Neural cell (in vitro differentiated cells): ENCODE results near the gene SLC8A1. TPM values are rescaled to one million over a fixed set of nuclear protein-coding genes. Genes with fewer than 3 reads are reported as not detected.

Source experiments
- H2AFZ ChIP-seq: fragments of 200-600, 300-800 bp; sonication (generic), shearing (Covaris generic); 2 replicates; pipeline ENCODE4 v1.6.0; 2014; ENCODE audit warnings: low read depth, mild to moderate bottlenecking, antibody characterized with exemption, low read length, moderate library complexity
- H3F3A ChIP-seq: fragments of 200-600 bp; shearing (Covaris generic); 2 replicates; pipeline ENCODE4 v1.6.1; 2016; ENCODE audit warnings: mild to moderate bottlenecking, moderate library complexity, mixed read lengths, antibody characterized with exemption, low read length; ENCODE audit not compliant: insufficient read depth, poor library complexity, severe bottlenecking
- H3K27ac ChIP-seq: fragments of 200-600, 300-800 bp; sonication (generic), shearing (Covaris generic); 2 replicates; pipeline ENCODE4 v1.5.1; 2014; ENCODE audit warnings: mild to moderate bottlenecking, low read length, moderate library complexity
- H3K27me3 ChIP-seq: fragments of 300-800, 200-600 bp; sonication (generic), shearing (Covaris generic); 2 replicates; pipeline ENCODE4 v1.6.0; 2014; ENCODE audit warnings: mild to moderate bottlenecking, low read depth, low read length, moderate library complexity; ENCODE audit not compliant: insufficient read depth
- H3K36me3 ChIP-seq: fragments of 300-800, 200-600 bp; sonication (generic), shearing (Covaris generic); 2 replicates; pipeline ENCODE4 v1.5.1; 2014; ENCODE audit warnings: mild to moderate bottlenecking, antibody characterized with exemption, low read length, moderate library complexity; ENCODE audit not compliant: insufficient read depth
- H3K4me2 ChIP-seq: fragments of 300-800, 200-600 bp; sonication (generic), shearing (Covaris generic); 2 replicates; pipeline ENCODE4 v1.6.0; 2014; ENCODE audit warnings: mild to moderate bottlenecking, low read length
- H3K4me3 ChIP-seq: fragments of 300-800, 200-600 bp; sonication (generic), shearing (Covaris generic); 2 replicates; pipeline ENCODE4 v1.5.1; 2014; ENCODE audit warnings: mild to moderate bottlenecking, low read length, moderate library complexity
- H3K79me2 ChIP-seq: fragments of 200-600 bp; shearing (Covaris generic); replicated peaks from 2 replicates; pipeline ENCODE4 v1.6.0; 2014; ENCODE audit warnings: mild to moderate bottlenecking, low read length, moderate library complexity; ENCODE audit not compliant: insufficient read depth
- H3K9ac ChIP-seq: fragments of 300-800, 200-600 bp; sonication (generic), shearing (Covaris generic); 2 replicates; pipeline ENCODE4 v1.6.1; 2016; ENCODE audit warnings: mild to moderate bottlenecking, low read length, mixed read lengths
- H3K9me2 ChIP-seq: fragments of 200-600 bp; shearing (Covaris generic); 2 replicates; pipeline ENCODE4 v1.6.1; 2016; ENCODE audit warnings: mild to moderate bottlenecking, low read length, mixed read lengths; ENCODE audit not compliant: insufficient read depth
- H3K9me3 ChIP-seq: fragments of 200-600, 300-800 bp; sonication (generic), shearing (Covaris generic); 2 replicates; pipeline ENCODE4 v1.6.1; 2016; ENCODE audit warnings: mild to moderate bottlenecking, mixed run types, low read length, moderate library complexity, mixed read lengths
- H4K20me1 ChIP-seq: fragments of 200-600 bp; shearing (Covaris generic); 2 replicates; pipeline ENCODE4 v1.6.1; 2016; ENCODE audit warnings: mild to moderate bottlenecking, mixed run types; ENCODE audit not compliant: insufficient read depth
- EP300 ChIP-seq: fragments of 450-650 bp; conservative IDR thresholded peaks from 2 replicates; pipeline ENCODE4 v1.6.1; 2014; ENCODE audit warnings: antibody characterized with exemption, mild to moderate bottlenecking, moderate library complexity; ENCODE audit not compliant: poor library complexity, severe bottlenecking
- EZH2 ChIP-seq: fragments of 200-600, 300-800 bp; shearing (Covaris generic), sonication (generic); IDR thresholded peaks from 2 replicates; pipeline ENCODE4 v1.6.1; 2014; ENCODE audit warnings: antibody characterized with exemption, low read length, borderline replicate concordance, mild to moderate bottlenecking; ENCODE audit not compliant: insufficient read depth, poor library complexity, severe bottlenecking
- MXI1 ChIP-seq: fragments of 450-650 bp; conservative IDR thresholded peaks from 2 replicates; pipeline ENCODE4 v1.6.1; 2014; ENCODE audit warnings: antibody characterized with exemption, mild to moderate bottlenecking; ENCODE audit not compliant: poor library complexity, severe bottlenecking
- POLR2AphosphoS5 ChIP-seq: IDR thresholded peaks from 2 replicates; pipeline ENCODE4 v1.6.1; 2012
- RAD21 ChIP-seq: fragments of 450-650 bp; conservative IDR thresholded peaks from 2 replicates; pipeline ENCODE4 v1.6.1; 2014; ENCODE audit warnings: antibody characterized with exemption, mild to moderate bottlenecking, moderate library complexity
- SMC3 ChIP-seq: fragments of 450-650 bp; conservative IDR thresholded peaks from 2 replicates; pipeline ENCODE4 v1.6.1; 2014; ENCODE audit warnings: antibody characterized with exemption, mild to moderate bottlenecking, moderate library complexity; ENCODE audit not compliant: poor library complexity
- TAF1 ChIP-seq: IDR thresholded peaks from 2 replicates; pipeline ENCODE4 v1.6.1; 2012; ENCODE audit warnings: low read depth
- polyA plus RNA-seq: library from polyadenylated mRNA; depleted of rRNA; stranded (reverse); fragments of >200 nt; gene quantifications from 2 replicates; pipeline ENCODE4 v1.2.3, GENCODE V29; 2014
- TF ChIP-seq, protein P1 (sequence below): fragments of 450-650 bp; IDR thresholded peaks from 2 replicates; pipeline ENCODE4 v1.5.1; 2014; ENCODE audit warnings: antibody characterized with exemption, mild to moderate bottlenecking, moderate library complexity; ENCODE audit not compliant: poor library complexity, severe bottlenecking
- TF ChIP-seq, protein P2 (sequence below): IDR thresholded peaks from 2 replicates; pipeline ENCODE4 v1.6.1; 2012; ENCODE audit warnings: borderline replicate concordance

The SLC8A1 gene
- polyA plus RNA-seq, 1 donor from 2014 or later = 18.7 TPM

DNA sequence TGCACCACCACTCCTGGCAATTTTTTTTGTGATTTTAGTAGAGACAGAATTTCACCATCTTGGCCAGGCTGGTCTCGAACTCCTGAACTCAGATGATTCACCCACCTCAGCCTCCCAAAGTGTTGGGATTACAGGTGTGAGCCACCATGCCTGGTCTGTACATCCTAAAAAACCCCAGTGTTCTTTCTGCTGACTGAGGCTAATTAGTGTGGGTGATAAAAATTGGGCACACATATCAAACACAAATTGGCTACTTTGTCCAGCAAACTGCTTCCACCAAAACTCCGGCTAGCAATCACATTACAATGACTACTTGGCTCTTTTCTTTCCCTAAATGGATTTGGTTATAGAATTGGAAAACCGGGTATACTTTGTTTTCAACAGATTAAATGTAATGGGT lies 153.9 kb downstream of the SLC8A1 start:
- TF ChIP-seq, protein P1, sequence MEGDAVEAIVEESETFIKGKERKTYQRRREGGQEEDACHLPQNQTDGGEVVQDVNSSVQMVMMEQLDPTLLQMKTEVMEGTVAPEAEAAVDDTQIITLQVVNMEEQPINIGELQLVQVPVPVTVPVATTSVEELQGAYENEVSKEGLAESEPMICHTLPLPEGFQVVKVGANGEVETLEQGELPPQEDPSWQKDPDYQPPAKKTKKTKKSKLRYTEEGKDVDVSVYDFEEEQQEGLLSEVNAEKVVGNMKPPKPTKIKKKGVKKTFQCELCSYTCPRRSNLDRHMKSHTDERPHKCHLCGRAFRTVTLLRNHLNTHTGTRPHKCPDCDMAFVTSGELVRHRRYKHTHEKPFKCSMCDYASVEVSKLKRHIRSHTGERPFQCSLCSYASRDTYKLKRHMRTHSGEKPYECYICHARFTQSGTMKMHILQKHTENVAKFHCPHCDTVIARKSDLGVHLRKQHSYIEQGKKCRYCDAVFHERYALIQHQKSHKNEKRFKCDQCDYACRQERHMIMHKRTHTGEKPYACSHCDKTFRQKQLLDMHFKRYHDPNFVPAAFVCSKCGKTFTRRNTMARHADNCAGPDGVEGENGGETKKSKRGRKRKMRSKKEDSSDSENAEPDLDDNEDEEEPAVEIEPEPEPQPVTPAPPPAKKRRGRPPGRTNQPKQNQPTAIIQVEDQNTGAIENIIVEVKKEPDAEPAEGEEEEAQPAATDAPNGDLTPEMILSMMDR = no peak
- TF ChIP-seq POLR2AphosphoS5 = no peak
- TF ChIP-seq RAD21 = no peak
- TF ChIP-seq EZH2 = no peak
- no peak for TF ChIP-seq SMC3
- TF ChIP-seq TAF1 = no peak
- TF ChIP-seq, protein P2, sequence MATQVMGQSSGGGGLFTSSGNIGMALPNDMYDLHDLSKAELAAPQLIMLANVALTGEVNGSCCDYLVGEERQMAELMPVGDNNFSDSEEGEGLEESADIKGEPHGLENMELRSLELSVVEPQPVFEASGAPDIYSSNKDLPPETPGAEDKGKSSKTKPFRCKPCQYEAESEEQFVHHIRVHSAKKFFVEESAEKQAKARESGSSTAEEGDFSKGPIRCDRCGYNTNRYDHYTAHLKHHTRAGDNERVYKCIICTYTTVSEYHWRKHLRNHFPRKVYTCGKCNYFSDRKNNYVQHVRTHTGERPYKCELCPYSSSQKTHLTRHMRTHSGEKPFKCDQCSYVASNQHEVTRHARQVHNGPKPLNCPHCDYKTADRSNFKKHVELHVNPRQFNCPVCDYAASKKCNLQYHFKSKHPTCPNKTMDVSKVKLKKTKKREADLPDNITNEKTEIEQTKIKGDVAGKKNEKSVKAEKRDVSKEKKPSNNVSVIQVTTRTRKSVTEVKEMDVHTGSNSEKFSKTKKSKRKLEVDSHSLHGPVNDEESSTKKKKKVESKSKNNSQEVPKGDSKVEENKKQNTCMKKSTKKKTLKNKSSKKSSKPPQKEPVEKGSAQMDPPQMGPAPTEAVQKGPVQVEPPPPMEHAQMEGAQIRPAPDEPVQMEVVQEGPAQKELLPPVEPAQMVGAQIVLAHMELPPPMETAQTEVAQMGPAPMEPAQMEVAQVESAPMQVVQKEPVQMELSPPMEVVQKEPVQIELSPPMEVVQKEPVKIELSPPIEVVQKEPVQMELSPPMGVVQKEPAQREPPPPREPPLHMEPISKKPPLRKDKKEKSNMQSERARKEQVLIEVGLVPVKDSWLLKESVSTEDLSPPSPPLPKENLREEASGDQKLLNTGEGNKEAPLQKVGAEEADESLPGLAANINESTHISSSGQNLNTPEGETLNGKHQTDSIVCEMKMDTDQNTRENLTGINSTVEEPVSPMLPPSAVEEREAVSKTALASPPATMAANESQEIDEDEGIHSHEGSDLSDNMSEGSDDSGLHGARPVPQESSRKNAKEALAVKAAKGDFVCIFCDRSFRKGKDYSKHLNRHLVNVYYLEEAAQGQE = no peak
- TF ChIP-seq EP300 = no peak
- TF ChIP-seq MXI1 = no peak
- Histone ChIP-seq H3K36me3 (no peaks in the 10 kb centered on the region), H3K79me2 (no peaks in the 10 kb centered on the region), H3K27me3 (no peaks in the 10 kb centered on the region), H3K4me3 (no peak overlapping the region), H3K9me3 (no peaks in the 10 kb centered on the region), H3F3A (no peaks in the 10 kb centered on the region), H4K20me1 (no peaks in the 10 kb centered on the region), H3K27ac (no peak overlapping the region), H3K4me2 (no peak overlapping the region), H3K9me2 (no peaks in the 10 kb centered on the region), H2AFZ (no peak overlapping the region), H3K9ac (no peak overlapping the region)

DNA sequence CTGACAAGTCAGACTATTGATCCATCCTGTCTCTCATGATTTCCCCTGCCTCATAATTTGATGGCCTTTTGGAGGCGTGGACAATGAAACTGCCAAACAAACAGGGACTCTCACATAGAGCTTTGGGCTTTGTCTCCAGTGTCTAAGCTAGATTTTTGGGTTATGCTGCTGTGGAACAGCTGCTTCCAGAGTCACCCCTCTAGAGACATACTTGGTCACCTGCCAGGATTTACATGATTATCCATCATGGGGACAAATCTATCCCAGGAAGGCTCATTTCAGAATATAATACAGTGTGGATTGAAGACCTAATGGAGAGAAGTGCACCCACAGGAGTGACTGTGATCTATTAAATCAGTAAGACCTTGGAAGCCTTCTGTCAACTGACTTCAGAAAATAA lies 159.6 kb downstream of the SLC8A1 start:
- H3K36me3 ChIP-seq = no peaks in the 10 kb centered on the region
- H3K9me3 ChIP-seq = no peaks in the 10 kb centered on the region
- no peak overlapping the region for H3K27ac ChIP-seq
- H3K4me3 ChIP-seq = no peak overlapping the region
- no peak for TF ChIP-seq EZH2
- TF ChIP-seq RAD21 = no peak
- TF ChIP-seq SMC3 = no peak
- TF ChIP-seq TAF1 = no peak
- no peak for TF ChIP-seq EP300
- no peak for TF ChIP-seq MXI1
- no peak for TF ChIP-seq POLR2AphosphoS5
- TF ChIP-seq, protein P1 = no peak
- TF ChIP-seq, protein P2 = no peak
- no peaks in the 10 kb centered on the region for H3K27me3 ChIP-seq
- H3K9me2 ChIP-seq = no peaks in the 10 kb centered on the region
- H3K79me2 ChIP-seq = no peaks in the 10 kb centered on the region
- no peaks in the 10 kb centered on the region for H3F3A ChIP-seq
- H3K4me2 ChIP-seq = no peak overlapping the region
- H4K20me1 ChIP-seq = no peaks in the 10 kb centered on the region
- no peak overlapping the region for H2AFZ ChIP-seq
- H3K9ac ChIP-seq = no peak overlapping the region
